Fibroblast of mammary gland (primary cell): ENCODE data around the gene UBE2L5.

Source experiments
- DNase-seq: peaks from one replicate; pipeline ENCODE4 v3.0.0-alpha.2; 2010; ENCODE audit warnings: low read depth
- H3K4me3 ChIP-seq: 2 replicates; pipeline ENCODE4 v1.5.1; 2011; ENCODE audit warnings: low read depth, mild to moderate bottlenecking, low read length, moderate library complexity; ENCODE audit not compliant: control insufficient read depth
- CTCF ChIP-seq: conservative IDR thresholded peaks from 2 replicates; pipeline ENCODE4 v1.5.1; 2011; ENCODE audit warnings: low read depth, low read length, inconsistent platforms; ENCODE audit not compliant: control insufficient read depth, insufficient read depth

UBE2L5 gene

GRCh38 chr13:30423891-30424290, 1.6 kb downstream of the UBE2L5 start:
- H3K4me3 ChIP-seq: no peak overlapping the region
- DNase-seq: no peak
- TF ChIP-seq CTCF: no peak

- no peak for DNase-seq
- no peak overlapping the region for H3K4me3 ChIP-seq
- no peak for TF ChIP-seq CTCF
Measured at GRCh38 chr13:30429235-30429634, 6.9 kb downstream of the UBE2L5 start.

GRCh38 chr13:30429721-30430694, 7.7 kb downstream of the UBE2L5 start:
- H3K4me3 ChIP-seq: no peak overlapping the region
- TF ChIP-seq CTCF: no peak
- peak; percentile 95 for DNase-seq

- no peak overlapping the region for H3K4me3 ChIP-seq
- DNase-seq: peak; percentile 57
- no peak for TF ChIP-seq CTCF
Measured at GRCh38 chr13:30431269-30431940, 9.1 kb downstream of the UBE2L5 start.

- TF ChIP-seq CTCF: no peak
- DNase-seq: no peak
- H3K4me3 ChIP-seq: no peak overlapping the region
Measured at GRCh38 chr13:30435911-30436451, 13.7 kb downstream of the UBE2L5 start.

- DNase-seq: no peak
- no peak for TF ChIP-seq CTCF
- no peak overlapping the region for H3K4me3 ChIP-seq
Measured at GRCh38 chr13:30437177-30437576, 14.9 kb downstream of the UBE2L5 start.
